ENCODE measurements around the gene NLRP10.

DNA sequence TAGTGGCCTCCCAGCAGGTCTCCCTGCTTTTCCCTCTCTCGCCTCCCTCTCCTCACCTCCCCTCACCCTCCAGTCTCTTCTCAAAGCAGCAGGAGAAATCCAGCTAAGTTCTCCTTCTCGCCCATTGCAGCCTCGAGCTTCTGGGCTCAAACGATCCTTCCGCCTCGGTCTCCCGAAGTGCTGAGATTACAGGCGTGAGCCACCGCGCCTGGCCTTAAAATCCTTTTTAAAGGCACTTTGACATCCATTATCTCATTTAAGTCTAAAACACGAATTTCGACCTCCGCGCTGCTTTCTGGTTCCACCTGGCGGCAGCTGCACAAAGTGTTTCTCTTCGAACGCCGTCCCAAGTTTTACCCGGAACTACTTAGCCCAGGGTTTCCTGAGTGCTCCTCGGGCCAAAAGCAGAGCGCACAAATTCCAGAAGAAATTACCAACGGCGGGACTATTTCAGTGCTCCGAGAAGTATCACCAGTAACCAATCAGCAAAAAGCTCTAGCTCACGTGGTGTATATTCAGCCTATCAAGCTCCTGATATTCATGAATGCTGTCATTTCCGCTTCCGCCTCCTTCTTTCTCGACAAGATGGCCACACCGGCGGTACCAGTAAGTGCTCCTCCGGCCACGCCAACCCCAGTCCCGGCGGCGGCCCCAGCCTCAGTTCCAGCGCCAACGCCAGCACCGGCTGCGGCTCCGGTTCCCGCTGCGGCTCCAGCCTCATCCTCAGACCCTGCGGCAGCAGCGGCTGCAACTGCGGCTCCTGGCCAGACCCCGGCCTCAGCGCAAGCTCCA lies 21.7 kb upstream of the NLRP10 start, which contains the start of gene EIF3F:
- TF ChIP-seq, protein P1, sequence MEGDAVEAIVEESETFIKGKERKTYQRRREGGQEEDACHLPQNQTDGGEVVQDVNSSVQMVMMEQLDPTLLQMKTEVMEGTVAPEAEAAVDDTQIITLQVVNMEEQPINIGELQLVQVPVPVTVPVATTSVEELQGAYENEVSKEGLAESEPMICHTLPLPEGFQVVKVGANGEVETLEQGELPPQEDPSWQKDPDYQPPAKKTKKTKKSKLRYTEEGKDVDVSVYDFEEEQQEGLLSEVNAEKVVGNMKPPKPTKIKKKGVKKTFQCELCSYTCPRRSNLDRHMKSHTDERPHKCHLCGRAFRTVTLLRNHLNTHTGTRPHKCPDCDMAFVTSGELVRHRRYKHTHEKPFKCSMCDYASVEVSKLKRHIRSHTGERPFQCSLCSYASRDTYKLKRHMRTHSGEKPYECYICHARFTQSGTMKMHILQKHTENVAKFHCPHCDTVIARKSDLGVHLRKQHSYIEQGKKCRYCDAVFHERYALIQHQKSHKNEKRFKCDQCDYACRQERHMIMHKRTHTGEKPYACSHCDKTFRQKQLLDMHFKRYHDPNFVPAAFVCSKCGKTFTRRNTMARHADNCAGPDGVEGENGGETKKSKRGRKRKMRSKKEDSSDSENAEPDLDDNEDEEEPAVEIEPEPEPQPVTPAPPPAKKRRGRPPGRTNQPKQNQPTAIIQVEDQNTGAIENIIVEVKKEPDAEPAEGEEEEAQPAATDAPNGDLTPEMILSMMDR (IDR thresholded peaks at IDR 0.05), result no peak; the same call in none of the 2 replicates
- no peak for TF ChIP-seq KAT7 (CRISPR knock-in tag; IDR thresholded peaks at IDR 0.05; ENCODE audit: borderline replicate concordance)

Data from WTC11 (cell line).